CD4-positive, alpha-beta T cell (primary cell): ENCODE data around the gene DNAH17. TPM values are rescaled to one million over a fixed set of nuclear protein-coding genes. Genes with fewer than 3 reads are reported as not detected.

Experiments
- ATAC-seq: fragments of 200-7000 bp; cut with Tn5 transposase; one replicate; pipeline ENCODE4 v1.10.0; 2022; ENCODE audit warnings: mild to moderate bottlenecking; ENCODE audit not compliant: poor library complexity
- CTCF ChIA-PET: fragments of 350-600 bp; sonication (Branson Sonifier 250); formaldehyde crosslinking; loops from one replicate; lab custom pipeline; 2021; ENCODE audit warnings: antibody characterized with exemption, inconsistent platforms; lab: Charles Lee
- POLR2A ChIA-PET: fragments of 350-600 bp; sonication (Branson Sonifier 250); formaldehyde crosslinking; loops from one replicate; lab custom pipeline; 2021; ENCODE audit warnings: antibody characterized with exemption, inconsistent platforms; lab: Charles Lee
- DNase-seq, 14 experiments: peaks; one replicate each; pipeline ENCODE4 v3.0.0-alpha.2; 2013 to 2020; ENCODE audit warnings: mixed read lengths in 2 of 14
- H3K27ac ChIP-seq, 2 donors: one replicate each; pipeline versions ENCODE4 v1.5.1 to v1.7.0; 2013; ENCODE audit warnings: low read length in 2 of 2, low read depth in 1 of 2, mild to moderate bottlenecking in 1 of 2
- H3K27me3 ChIP-seq, 2 experiments: 1 replicate in 1 of 2; 2 replicates in 1 of 2; pipeline versions ENCODE4 v1.6.1 to v1.7.0; 2013; ENCODE audit warnings: low read length in 2 of 2, control low read depth in 1 of 2, mild to moderate bottlenecking in 1 of 2, moderate library complexity in 1 of 2; ENCODE audit not compliant: insufficient read depth in 2 of 2, control insufficient read depth in 1 of 2
- H3K36me3 ChIP-seq: one replicate; pipeline ENCODE4 v1.6.1; 2013; ENCODE audit warnings: low read length, control low read depth; ENCODE audit not compliant: insufficient read depth
- H3K4me1 ChIP-seq: one replicate; pipeline ENCODE4 v1.6.1; 2013; ENCODE audit warnings: low read length, control low read depth; ENCODE audit not compliant: insufficient read depth
- H3K4me3 ChIP-seq: one replicate; pipeline ENCODE4 v1.5.1; 2013; ENCODE audit warnings: mild to moderate bottlenecking, low read length, moderate library complexity
- H3K9me3 ChIP-seq, 2 experiments: 1 replicate in 1 of 2; 2 replicates in 1 of 2; pipeline versions ENCODE4 v1.6.1 to v1.7.0; 2013; ENCODE audit warnings: low read length in 2 of 2, mild to moderate bottlenecking in 2 of 2, control low read depth in 1 of 2, moderate library complexity in 1 of 2; ENCODE audit not compliant: control insufficient read depth in 1 of 2, insufficient read depth in 1 of 2
- H3K27ac Mint-ChIP-seq: one replicate; pipeline ENCODE4 v1.8.0; 2020; ENCODE audit warnings: mixed read lengths
- H3K27me3 Mint-ChIP-seq: one replicate; pipeline ENCODE4 v1.8.0; 2021; ENCODE audit warnings: mixed read lengths
- H3K36me3 Mint-ChIP-seq: one replicate; pipeline ENCODE4 v1.8.0; 2021; ENCODE audit warnings: low read depth, mixed read lengths
- H3K4me1 Mint-ChIP-seq: one replicate; pipeline ENCODE4 v1.8.0; 2021; ENCODE audit warnings: low read depth, mixed read lengths
- H3K4me3 Mint-ChIP-seq: one replicate; pipeline ENCODE4 v1.8.0; 2020; ENCODE audit warnings: mild to moderate bottlenecking, mixed read lengths
- H3K9me3 Mint-ChIP-seq: one replicate; pipeline ENCODE4 v1.8.0; 2020; ENCODE audit warnings: mixed read lengths
- intact Hi-C, 2 experiments: fragments of 100-400 bp; cut with DNase I in 1 of 2; cut with micrococcal nuclease in 1 of 2; formaldehyde crosslinking; loops; one replicate each; pipeline versions ENCODE4 v1.15.1 to v1.9.0; 2023 to 2025; cut with DNase I, micrococcal nuclease
- total RNA-seq, 174 experiments: library from RNA in 2 of 174; stranded (reverse) in 2 of 174; gene quantifications; one replicate each; pipeline ENCODE4 v1.2.3 and lab custom pipeline; 2021 to 2026
- TF ChIP-seq, protein P1 (sequence below): fragments of 200-600 bp; IDR thresholded peaks from one replicate; pipeline ENCODE4 v1.8.0; 2022; ENCODE audit warnings: antibody characterized with exemption, mild to moderate bottlenecking

The DNAH17 gene
- total RNA-seq, 2 experiments from 2014 or later = 0.14 TPM; not detected in 1

DNA sequence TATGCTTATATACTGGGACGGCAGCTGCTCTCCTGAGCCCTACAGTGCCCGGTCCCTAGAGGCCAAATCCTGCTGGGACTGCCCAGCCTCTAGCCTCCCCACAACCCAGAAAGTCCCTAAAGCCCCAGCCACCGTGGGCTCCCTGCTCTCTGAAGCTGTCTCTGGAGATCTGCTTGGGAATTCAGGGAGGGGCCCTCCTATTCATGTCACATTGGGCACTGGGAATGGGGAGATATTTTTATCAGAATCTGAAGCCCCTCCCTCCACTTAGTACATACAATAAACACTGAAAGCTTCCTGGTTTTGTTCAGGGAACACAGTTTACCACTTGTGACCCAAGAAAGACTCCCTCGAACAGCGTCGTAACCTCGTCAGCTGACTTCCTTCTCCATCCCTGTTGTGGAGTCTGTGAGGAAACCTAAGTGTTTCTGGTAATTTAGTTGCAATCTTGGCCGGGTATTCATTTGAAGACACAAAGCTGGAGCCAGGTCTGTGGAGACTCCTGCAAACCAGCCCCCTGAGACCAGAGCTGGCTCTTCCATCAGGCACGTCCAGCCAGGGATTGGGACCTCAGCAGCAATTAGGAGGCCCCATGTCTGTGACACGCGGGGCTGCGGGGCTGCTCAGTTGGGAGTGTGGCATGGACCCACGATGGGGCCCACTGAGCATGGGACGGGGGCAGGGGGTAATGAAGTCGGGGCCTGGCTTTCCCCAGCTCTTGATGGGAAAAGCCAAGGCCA, 160.2 kb downstream of the DNAH17 start:
- TF ChIP-seq, protein P1, sequence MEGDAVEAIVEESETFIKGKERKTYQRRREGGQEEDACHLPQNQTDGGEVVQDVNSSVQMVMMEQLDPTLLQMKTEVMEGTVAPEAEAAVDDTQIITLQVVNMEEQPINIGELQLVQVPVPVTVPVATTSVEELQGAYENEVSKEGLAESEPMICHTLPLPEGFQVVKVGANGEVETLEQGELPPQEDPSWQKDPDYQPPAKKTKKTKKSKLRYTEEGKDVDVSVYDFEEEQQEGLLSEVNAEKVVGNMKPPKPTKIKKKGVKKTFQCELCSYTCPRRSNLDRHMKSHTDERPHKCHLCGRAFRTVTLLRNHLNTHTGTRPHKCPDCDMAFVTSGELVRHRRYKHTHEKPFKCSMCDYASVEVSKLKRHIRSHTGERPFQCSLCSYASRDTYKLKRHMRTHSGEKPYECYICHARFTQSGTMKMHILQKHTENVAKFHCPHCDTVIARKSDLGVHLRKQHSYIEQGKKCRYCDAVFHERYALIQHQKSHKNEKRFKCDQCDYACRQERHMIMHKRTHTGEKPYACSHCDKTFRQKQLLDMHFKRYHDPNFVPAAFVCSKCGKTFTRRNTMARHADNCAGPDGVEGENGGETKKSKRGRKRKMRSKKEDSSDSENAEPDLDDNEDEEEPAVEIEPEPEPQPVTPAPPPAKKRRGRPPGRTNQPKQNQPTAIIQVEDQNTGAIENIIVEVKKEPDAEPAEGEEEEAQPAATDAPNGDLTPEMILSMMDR = no peak
- Histone ChIP-seq H3K36me3 (peaks cover 51% of the 10 kb centered on the region), H3K4me1 (peaks cover 60% of the 10 kb centered on the region), H3K4me3 (no peak overlapping the region), H3K27ac (peak overlapping the region in 1 of 2 donors; percentile 23), H3K9me3 (no peaks in the 10 kb centered on the region), H3K27me3 (no peaks in the 10 kb centered on the region)
- H3K27ac Mint-ChIP-seq = peak overlapping the region; percentile 91
- H3K27me3 Mint-ChIP-seq = no peaks in the 10 kb centered on the region
- ATAC-seq (no peak), DNase-seq (peak in 2 of 14 experiments; percentile 15 to 34)
- no peaks in the 10 kb centered on the region for H3K9me3 Mint-ChIP-seq
- intact Hi-C loops = loop anchor here in 1 of 2 experiments (5.0 kb wide), 1 partner anchor 35 kb away; no protein-coding TSS in a partner anchor
- H3K4me1 Mint-ChIP-seq = peaks cover 75% of the 10 kb centered on the region
- H3K4me3 Mint-ChIP-seq = peak overlapping the region; percentile 3
- ChIA-PET CTCF (interaction anchor here (3.1 kb wide), 1 partner anchor 56 kb away, joined by 11 read pairs; no protein-coding TSS in a partner anchor), POLR2A (interaction anchor here (0.5 to 1.2 kb wide), 6 partner anchors 38 to 287 kb away, joined by 3 to 4 read pairs (median 3); partner anchors contain the start of genes PGS1, SOCS3 and TMC8)
- H3K36me3 Mint-ChIP-seq = peaks cover 70% of the 10 kb centered on the region

DNA sequence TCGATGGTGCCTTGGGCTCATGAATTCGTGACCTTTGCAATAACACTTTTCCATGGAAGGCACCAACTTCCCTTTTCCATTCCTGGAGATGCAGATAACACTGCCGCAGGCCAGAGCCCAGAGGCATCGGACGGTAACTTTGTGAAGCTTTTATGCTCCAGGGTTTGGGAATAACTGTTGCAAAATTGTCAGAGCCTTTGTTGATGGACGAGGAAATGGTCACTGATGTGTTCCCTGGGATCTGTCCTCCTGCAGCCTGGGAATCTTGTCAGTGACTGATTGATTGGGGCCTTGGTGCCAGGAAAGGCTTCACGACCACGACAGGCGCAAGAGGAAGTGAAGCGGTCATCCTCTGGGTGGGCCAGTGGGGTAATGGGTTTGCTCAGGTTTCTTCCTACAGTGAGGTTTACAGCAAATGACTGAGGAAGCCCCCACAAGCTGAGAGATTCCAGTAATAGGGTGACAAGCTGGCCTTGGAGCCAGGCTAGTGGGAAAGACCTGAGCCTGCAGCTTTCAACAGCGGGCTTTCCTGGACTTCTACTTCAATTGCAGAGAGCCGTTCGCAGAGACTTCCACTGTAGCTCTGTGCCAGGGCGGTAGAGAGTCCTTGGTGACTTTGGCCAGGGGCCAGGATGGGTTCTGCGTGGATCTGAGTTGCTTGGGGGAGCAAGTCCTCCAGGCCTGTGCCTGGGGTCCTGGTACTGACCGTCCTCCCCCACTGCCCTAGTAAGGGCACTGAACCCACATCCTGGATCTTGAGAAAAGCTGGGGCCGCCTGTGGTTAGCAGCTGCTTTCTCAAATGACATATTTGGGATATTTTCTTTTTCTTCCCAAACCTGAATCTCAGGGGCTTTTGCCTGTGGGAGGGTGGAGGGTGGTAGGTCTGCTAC, 161.1 kb downstream of the DNAH17 start:
- POLR2A ChIA-PET = interaction anchor here (0.9 to 1.7 kb wide), 8 partner anchors 34 to 286 kb away, joined by 3 to 7 read pairs (median 4); partner anchors contain the start of genes PGS1, SOCS3 and TMC8
- H3K27ac Mint-ChIP-seq = peak overlapping the region; percentile 91
- TF ChIP-seq, protein P1 = no peak
- no peak for ATAC-seq
- DNase-seq = no peak
- Histone ChIP-seq H3K9me3 (no peaks in the 10 kb centered on the region), H3K36me3 (peaks cover 42% of the 10 kb centered on the region), H3K27me3 (no peaks in the 10 kb centered on the region), H3K27ac (peak overlapping the region in 1 of 2 donors; percentile 23), H3K4me3 (no peak overlapping the region), H3K4me1 (peaks cover 58% of the 10 kb centered on the region)
- no peaks in the 10 kb centered on the region for H3K9me3 Mint-ChIP-seq
- no peaks in the 10 kb centered on the region for H3K27me3 Mint-ChIP-seq
- H3K4me3 Mint-ChIP-seq = peak overlapping the region; percentile 3
- intact Hi-C loops = loop anchor here in 1 of 2 experiments (2.0 to 5.0 kb wide), 2 partner anchors 34 to 165 kb away; no protein-coding TSS in a partner anchor
- H3K36me3 Mint-ChIP-seq = peaks cover 61% of the 10 kb centered on the region
- CTCF ChIA-PET = interaction anchor here (3.1 kb wide), 1 partner anchor 55 kb away, joined by 11 read pairs; no protein-coding TSS in a partner anchor
- peaks cover 76% of the 10 kb centered on the region for H3K4me1 Mint-ChIP-seq
